ENCODE data around the gene GALNTL6.
"Not testable (repeated sequence)": the region's sequence is repeated elsewhere in the genome, so short reads cannot be mapped to it uniquely, and the experiment has no call there.

GALNTL6 gene

DNA sequence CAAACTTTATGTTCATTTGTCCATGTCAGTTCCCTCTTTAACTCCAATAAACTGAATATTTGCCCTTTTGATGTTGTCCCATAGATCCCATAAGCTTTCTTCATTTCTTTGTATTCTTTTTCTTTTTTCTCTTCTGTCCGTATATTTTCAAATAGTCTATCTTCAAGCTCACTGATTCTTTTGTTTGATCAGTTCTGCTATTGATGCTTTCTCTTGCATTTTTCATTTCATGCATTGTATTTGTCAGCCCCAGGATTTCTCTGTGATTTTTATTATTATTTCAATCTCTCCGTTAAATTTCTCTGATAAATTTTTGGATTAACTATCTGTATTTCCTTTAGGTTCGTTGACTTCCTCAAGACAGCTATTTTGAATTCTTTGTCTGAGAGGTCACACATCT is 1082.5 kb downstream of the GALNTL6 start:
- DNase-seq: no peak

- DNase-seq: no peak
Measured at GRCh38 chr4:172897046-172897445, 1083.8 kb downstream of the GALNTL6 start.

- no peak for DNase-seq
Measured at GRCh38 chr4:172898715-172899114, 1085.5 kb downstream of the GALNTL6 start.

- no peak for DNase-seq
Measured at GRCh38 chr4:172899861-172900260, 1086.7 kb downstream of the GALNTL6 start.

DNA sequence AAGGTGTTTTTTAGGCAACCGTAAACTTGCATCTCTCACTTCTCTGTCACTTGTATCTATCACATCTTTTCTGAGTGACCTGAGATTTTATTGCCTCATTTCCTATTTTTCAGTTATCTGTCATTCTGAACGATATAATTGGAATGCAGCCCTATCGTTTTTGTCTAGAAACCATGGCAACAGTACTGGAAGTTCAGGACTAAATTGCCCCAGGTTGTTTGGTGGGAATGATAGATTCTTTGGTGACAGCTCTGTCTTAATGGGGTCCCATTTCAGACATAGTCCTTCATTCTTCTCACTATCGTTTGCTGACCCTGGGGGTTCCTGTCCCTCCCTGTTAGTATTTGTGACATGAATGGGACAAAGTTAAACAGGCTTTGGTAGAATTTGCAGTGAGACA is 1087.7 kb downstream of the GALNTL6 start:
- peak; percentile 60 for DNase-seq

- DNase-seq: not testable (repeated sequence)
Measured at GRCh38 chr4:172912468-172912867, 1099.3 kb downstream of the GALNTL6 start.

DNA sequence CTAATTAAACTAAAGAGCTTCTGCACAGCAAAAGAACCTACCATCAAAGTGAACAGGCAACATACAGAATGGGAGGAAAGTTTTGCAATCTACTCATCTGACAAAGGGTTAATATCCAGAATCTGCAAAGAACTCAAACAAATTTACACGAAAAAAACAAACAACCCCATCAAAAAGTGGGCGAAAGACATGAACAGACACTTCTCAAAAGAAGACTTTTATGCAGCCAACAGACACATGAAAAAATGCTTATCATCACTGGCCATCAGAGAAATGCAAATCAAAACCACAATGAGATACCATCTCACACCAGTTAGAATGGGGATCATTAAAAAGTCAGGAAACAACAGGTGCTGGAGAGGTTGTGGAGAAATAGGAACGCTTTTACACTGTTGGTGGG is 1104.2 kb downstream of the GALNTL6 start:
- DNase-seq: not testable (repeated sequence)

DNA sequence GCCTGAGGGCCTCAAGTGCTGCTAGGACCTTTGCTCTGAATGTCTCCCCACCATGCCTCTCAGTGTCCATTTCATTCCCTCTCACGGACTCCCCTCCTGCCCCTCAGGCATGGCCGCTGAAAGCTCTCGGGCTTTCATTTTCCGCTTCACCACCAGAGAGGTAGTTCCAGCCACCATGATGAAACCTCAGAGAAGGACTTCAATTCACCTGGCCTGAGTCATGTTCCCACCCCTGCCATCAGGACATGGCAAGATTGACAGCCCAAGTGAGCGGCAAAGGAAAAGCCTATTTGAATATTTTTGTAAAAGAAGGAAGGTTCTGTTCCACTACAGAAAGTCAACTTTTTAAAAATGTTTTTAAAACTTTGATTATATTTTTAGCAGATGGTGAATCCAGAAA is 1106.1 kb downstream of the GALNTL6 start:
- DNase-seq: no peak

GRCh38 chr4:172927096-172927814 is 1114.1 kb downstream of the GALNTL6 start:
- DNase-seq: no peak

DNA sequence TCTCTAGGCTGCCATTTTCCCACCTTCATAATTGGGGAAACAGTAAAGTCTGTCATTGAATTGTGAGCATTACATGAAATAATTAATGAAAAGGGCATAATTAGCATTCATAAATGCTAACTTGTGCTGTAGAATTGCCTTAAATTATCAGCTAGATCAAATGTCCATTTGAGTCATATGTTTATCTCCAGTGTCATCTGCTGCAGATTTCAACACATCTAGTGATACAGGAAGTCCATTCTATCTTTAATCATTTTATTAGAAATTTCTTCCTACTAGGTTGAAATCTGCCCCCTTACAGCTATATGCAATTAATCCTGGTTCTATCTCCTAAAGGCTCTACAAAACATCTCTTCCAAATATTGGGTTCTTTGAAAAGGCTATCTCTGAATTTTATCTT is 1115.1 kb downstream of the GALNTL6 start:
- DNase-seq: no peak

- DNase-seq: no peak
Measured at GRCh38 chr4:172938072-172938829, 1125.0 kb downstream of the GALNTL6 start.

DNA sequence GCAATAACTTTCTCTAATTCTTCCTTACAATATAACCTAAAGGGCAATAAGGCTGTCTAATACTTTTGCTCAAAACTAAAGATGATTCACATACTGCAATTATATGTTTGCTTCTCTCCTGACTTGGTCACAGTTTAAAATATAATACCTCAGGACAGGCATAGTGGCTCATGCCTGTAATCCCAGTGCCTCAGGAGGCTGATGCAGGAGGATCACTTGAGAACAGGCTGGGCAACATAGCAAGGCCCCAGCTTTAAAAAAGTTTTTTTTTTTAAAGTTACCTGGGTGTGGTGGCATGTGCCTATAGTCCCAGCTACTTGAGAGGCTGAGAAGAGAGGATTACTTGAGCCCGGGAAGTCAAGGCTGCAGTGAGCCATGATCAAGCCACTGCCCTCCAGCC is 1125.7 kb downstream of the GALNTL6 start:
- DNase-seq: no peak

DNA sequence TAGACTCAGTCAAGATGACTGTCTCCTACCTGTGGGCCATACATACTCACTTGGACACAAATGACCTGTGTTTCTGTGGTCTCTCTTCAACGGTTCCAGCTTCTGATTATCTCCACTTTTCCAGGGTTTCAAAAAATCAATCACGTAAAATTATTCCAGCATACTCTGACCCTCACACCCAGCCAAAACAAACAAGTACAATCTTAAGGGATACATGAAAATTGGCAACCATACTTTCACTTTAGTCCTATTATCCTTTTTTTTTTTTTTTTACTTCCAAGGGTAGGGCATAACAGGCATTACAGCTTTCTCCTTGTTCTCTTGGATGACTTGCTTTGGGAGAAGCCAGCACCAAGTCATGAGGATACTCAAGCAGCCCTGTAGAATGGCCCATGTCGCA is 1129.6 kb downstream of the GALNTL6 start:
- DNase-seq: no peak

GRCh38 chr4:172945611-172946010 is 1132.4 kb downstream of the GALNTL6 start:
- DNase-seq: no peak

DNA sequence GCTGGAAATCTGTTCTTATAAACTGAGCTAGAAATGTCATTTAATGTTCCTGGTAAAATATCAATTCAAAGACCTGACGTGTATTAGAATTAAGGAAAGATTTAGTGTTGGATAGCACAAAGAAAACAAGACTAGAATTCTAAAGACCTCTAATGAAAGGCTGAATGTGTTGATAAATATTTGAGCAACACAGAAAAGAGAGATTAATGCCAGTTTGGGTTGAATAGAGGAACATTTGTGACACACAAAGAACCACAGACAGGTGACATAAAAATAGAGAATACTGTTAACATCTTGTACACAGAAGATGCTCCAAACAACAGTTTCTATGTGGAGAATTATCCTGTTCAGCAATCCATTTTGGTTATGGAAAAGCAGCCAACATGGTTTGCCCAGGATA is 1133.3 kb downstream of the GALNTL6 start:
- no peak for DNase-seq

DNA sequence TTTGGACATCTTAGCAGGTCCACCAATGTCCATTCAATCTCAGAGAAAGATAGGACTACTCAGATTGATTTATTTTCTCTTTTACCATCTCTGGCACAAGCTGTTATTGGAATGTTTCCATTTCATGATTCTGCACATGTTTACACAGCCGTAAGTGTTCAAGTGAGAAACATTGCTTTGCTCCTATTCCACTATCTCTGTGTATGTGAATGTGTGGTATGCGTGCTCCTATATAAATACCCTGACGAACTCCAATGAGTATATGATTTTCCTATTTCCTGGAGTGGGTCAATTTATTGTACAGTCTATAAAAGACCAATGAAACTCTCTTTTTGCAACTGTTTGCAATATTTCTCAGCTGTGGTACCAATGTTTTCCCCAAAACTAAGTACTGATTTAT is 1134.4 kb downstream of the GALNTL6 start:
- DNase-seq: peak; percentile 18

DNA sequence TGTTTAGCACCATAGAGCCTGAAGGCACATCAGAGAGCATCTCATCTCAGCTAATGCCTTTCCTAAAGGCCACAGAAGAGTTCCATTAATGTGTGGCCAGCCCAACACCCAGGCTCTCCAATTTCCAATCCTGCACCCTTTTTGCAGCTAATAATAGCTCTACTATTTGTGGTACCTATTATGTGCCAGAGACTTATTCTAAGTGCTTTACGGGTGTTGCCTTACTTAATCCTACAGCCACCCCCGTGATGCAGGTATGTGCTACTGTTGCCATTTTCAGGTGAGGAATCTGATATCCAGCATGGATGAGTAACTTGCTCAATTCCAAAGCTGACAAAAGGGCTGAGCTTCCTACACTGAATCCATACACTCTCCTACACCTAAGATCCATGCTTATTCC is 1137.8 kb downstream of the GALNTL6 start:
- DNase-seq: no peak

GRCh38 chr4:172951679-172952451 is 1138.7 kb downstream of the GALNTL6 start:
- DNase-seq: no peak

- DNase-seq: no peak
Measured at GRCh38 chr4:172953896-172954568, 1140.8 kb downstream of the GALNTL6 start.

GRCh38 chr4:172956340-172956739 is 1143.1 kb downstream of the GALNTL6 start:
- not testable (repeated sequence) for DNase-seq

GRCh38 chr4:172957216-172957615 is 1144.0 kb downstream of the GALNTL6 start:
- DNase-seq: no peak

DNA sequence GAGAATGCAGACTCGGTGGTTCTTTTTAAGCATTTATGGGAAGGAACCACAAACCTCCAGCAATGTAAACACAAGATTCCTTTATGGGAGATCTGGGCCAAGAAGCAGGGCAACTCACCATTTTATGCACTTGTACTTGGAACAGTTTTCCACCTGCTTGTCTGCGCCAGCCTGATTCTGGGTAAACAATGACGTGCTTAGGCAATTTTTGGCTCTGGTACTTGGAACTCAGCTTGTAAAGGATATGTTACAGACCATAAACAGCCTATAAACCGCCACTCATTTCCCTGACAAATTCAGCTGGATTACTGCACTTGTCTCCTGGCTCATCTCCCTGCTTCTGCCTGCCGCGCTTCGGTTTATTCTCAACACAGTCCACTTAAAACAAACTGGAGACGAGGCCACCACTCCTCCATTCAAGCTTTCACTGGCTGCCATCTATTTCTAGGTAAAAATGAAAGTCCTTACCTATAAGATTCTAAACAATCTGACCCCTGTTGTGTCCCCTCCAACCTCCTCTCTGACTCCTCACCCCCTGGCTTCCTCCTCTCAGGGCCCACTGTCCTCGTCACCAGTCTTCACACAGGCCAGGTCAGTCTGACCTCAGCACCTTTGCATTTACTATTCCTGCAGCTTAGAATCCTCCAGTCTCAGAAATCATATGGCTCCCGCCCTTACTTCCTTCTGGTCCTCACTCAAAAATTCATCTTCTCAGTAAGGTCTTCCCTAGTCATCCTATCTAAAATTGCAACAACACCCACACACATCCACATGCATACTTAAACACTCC is 1149.6 kb downstream of the GALNTL6 start:
- DNase-seq: peak; percentile 20
